H1 (cell line): Measurements from ENCODE around the gene MXRA8. TPM values are rescaled to one million over a fixed set of nuclear protein-coding genes. Genes with fewer than 3 reads are reported as not detected.

ENCODE experiments used
- CTCF ChIA-PET: fragments of 300-600 bp; sonication (Branson Sonifier 250); formaldehyde crosslinking; loops from one replicate; lab custom pipeline; 2021; ENCODE audit not compliant: partially characterized antibody; lab: Charles Lee
- POLR2A ChIA-PET: fragments of 300-600 bp; sonication (Branson Sonifier 250); formaldehyde crosslinking; loops from one replicate; lab custom pipeline; 2021; ENCODE audit warnings: inconsistent platforms; ENCODE audit not compliant: partially characterized antibody; lab: Charles Lee
- DNase-seq, 2 experiments: peaks; one replicate each; pipeline versions ENCODE4 v3.0.0 to v3.0.0-alpha.2; 2010 to 2022; ENCODE audit warnings: low spot score in 2 of 2, low read depth in 1 of 2, mixed read lengths in 1 of 2
- FAIRE-seq: peaks from 2 replicates; lab custom pipeline; 2011; peaks lifted over from hg19 to GRCh38; lab: Jason Lieb, UNC
- H2AFZ ChIP-seq: 2 replicates; pipeline ENCODE4 v1.8.1; 2012; ENCODE audit warnings: low read length, inconsistent platforms
- H2AK5ac ChIP-seq: 2 replicates; pipeline ENCODE4 v1.6.1; 2013; ENCODE audit warnings: low read depth, low read length
- H2BK120ac ChIP-seq: replicated peaks from 2 replicates; pipeline ENCODE3; 2013; ENCODE audit warnings: low read depth, low read length, inconsistent platforms
- H2BK12ac ChIP-seq: 2 replicates; pipeline ENCODE4 v1.6.1; 2013; ENCODE audit warnings: low read depth, low read length
- H2BK15ac ChIP-seq: 2 replicates; pipeline ENCODE4 v1.6.1; 2013; ENCODE audit warnings: low read length
- H2BK20ac ChIP-seq: 2 replicates; pipeline ENCODE4 v1.6.1; 2013; ENCODE audit warnings: low read length
- H2BK5ac ChIP-seq: 2 replicates; pipeline ENCODE4 v1.6.1; 2013; ENCODE audit warnings: low read depth, low read length
- H3K14ac ChIP-seq: 2 replicates; pipeline ENCODE4 v1.6.1; 2013; ENCODE audit warnings: inconsistent platforms; ENCODE audit not compliant: insufficient read length
- H3K18ac ChIP-seq: 2 replicates; pipeline ENCODE4 v1.6.1; 2013; ENCODE audit warnings: low read length; ENCODE audit errors: extremely low read depth
- H3K23ac ChIP-seq: 2 replicates; pipeline ENCODE4 v1.6.1; 2013; ENCODE audit warnings: inconsistent platforms; ENCODE audit not compliant: insufficient read length
- H3K23me2 ChIP-seq: 2 replicates; pipeline ENCODE4 v1.6.1; 2013; ENCODE audit warnings: low read depth, low read length
- H3K27ac ChIP-seq: 2 replicates; pipeline ENCODE4 v1.6.1; 2011; ENCODE audit warnings: low read depth, low read length, inconsistent platforms
- H3K27me3 ChIP-seq, 4 experiments: replicated peaks in 1 of 4; 1 replicate in 1 of 4; 2 replicates in 3 of 4; pipeline versions ENCODE4 v1.6.1 to v1.8.1; 2011 to 2013; ENCODE audit warnings: low read length in 3 of 4, mild to moderate bottlenecking in 3 of 4, inconsistent platforms in 2 of 4, mixed read lengths in 2 of 4, moderate library complexity in 1 of 4; ENCODE audit not compliant: control insufficient read depth in 3 of 4, insufficient read depth in 3 of 4; ENCODE audit errors: extremely low read depth in 1 of 4
- H3K36me3 ChIP-seq, 4 experiments: 2 replicates each; pipeline versions ENCODE4 v1.6.1 to v1.8.1; 2011 to 2013; ENCODE audit warnings: mild to moderate bottlenecking in 4 of 4, low read length in 3 of 4, moderate library complexity in 2 of 4, control low read depth in 1 of 4, inconsistent platforms in 1 of 4; ENCODE audit not compliant: insufficient read depth in 4 of 4, control insufficient read depth in 2 of 4
- H3K4ac ChIP-seq: replicated peaks from 2 replicates; pipeline ENCODE3; 2013; ENCODE audit warnings: low read length, low read depth, mixed read lengths, inconsistent platforms; ENCODE audit not compliant: insufficient read length
- H3K4me1 ChIP-seq, 4 experiments: replicated peaks in 1 of 4; 1 replicate in 1 of 4; 2 replicates in 3 of 4; pipeline versions ENCODE4 v1.6.1 to v1.8.1; 2011 to 2013; ENCODE audit warnings: low read length in 3 of 4, inconsistent platforms in 2 of 4, mixed read lengths in 1 of 4; ENCODE audit not compliant: insufficient read depth in 4 of 4, control insufficient read depth in 3 of 4
- H3K4me2 ChIP-seq, 2 experiments: 2 replicates each; pipeline versions ENCODE4 v1.6.1 to v1.8.1; 2011 to 2013; ENCODE audit warnings: low read depth in 2 of 2, low read length in 2 of 2, control low read depth in 1 of 2, inconsistent platforms in 1 of 2, mild to moderate bottlenecking in 1 of 2; ENCODE audit not compliant: insufficient read depth in 1 of 2
- H3K4me3 ChIP-seq, 4 experiments: fragments of 200-600, 300-600 bp in 1 of 4; sonication (generic), shearing (Covaris generic), sonication (Bioruptor Twin) in 1 of 4; 2 replicates each; pipeline versions ENCODE4 v1.5.1 to v1.8.1; 2011 to 2016; ENCODE audit warnings: low read length in 4 of 4, low read depth in 3 of 4, control low read depth in 2 of 4, inconsistent platforms in 2 of 4, mild to moderate bottlenecking in 2 of 4, mixed read lengths in 1 of 4, moderate library complexity in 1 of 4; ENCODE audit not compliant: insufficient read depth in 2 of 4; ENCODE audit errors: extremely low read depth in 1 of 4
- H3K56ac ChIP-seq: replicated peaks from 2 replicates; pipeline ENCODE3; 2013; ENCODE audit warnings: low read depth, mild to moderate bottlenecking, mixed read lengths, low read length, inconsistent platforms; ENCODE audit not compliant: insufficient read length
- H3K79me1 ChIP-seq: 2 replicates; pipeline ENCODE4 v1.6.1; 2013; ENCODE audit warnings: low read depth, low read length, control low read depth
- H3K79me2 ChIP-seq, 2 experiments: 2 replicates each; pipeline versions ENCODE4 v1.6.1 to v1.8.1; 2012 to 2013; ENCODE audit warnings: low read length in 2 of 2, mild to moderate bottlenecking in 2 of 2, inconsistent platforms in 1 of 2; ENCODE audit not compliant: insufficient read depth in 2 of 2, control insufficient read depth in 1 of 2
- H3K9ac ChIP-seq, 4 experiments: replicated peaks in 1 of 4; 1 replicate in 1 of 4; 2 replicates in 3 of 4; pipeline versions ENCODE4 v1.6.1 to v1.8.1; 2011 to 2013; ENCODE audit warnings: low read depth in 3 of 4, low read length in 3 of 4, control low read depth in 2 of 4, mild to moderate bottlenecking in 2 of 4, moderate library complexity in 2 of 4, inconsistent platforms in 1 of 4; ENCODE audit errors: extremely low read depth in 1 of 4
- H3K9me3 ChIP-seq, 2 experiments: 2 replicates each; pipeline versions ENCODE4 v1.6.1 to v1.8.1; 2012 to 2013; ENCODE audit warnings: mild to moderate bottlenecking in 2 of 2, moderate library complexity in 2 of 2, control low read depth in 1 of 2, inconsistent platforms in 1 of 2, low read depth in 1 of 2, low read length in 1 of 2, mixed read lengths in 1 of 2; ENCODE audit not compliant: insufficient read depth in 2 of 2
- H4K20me1 ChIP-seq, 2 experiments: replicated peaks in 1 of 2; 2 replicates each; pipeline versions ENCODE3 to v1.8.1; 2011 to 2013; ENCODE audit warnings: inconsistent platforms in 2 of 2, low read length in 2 of 2, mild to moderate bottlenecking in 1 of 2; ENCODE audit not compliant: insufficient read depth in 2 of 2, control insufficient read depth in 1 of 2
- H4K5ac ChIP-seq: 2 replicates; pipeline ENCODE4 v1.6.1; 2013; ENCODE audit warnings: low read length, low read depth, mixed read lengths, inconsistent platforms; ENCODE audit not compliant: insufficient read length
- H4K8ac ChIP-seq: 2 replicates; pipeline ENCODE4 v1.8.0; 2013; ENCODE audit warnings: mild to moderate bottlenecking, moderate library complexity, low read length, inconsistent platforms; ENCODE audit not compliant: insufficient read depth; ENCODE audit errors: extremely low read depth
- H4K91ac ChIP-seq: replicated peaks from 2 replicates; pipeline ENCODE3; 2013; ENCODE audit warnings: low read length, mixed read lengths, inconsistent platforms; ENCODE audit not compliant: insufficient read length
- ATF3 ChIP-seq: IDR thresholded peaks from 2 replicates; pipeline ENCODE4 v1.6.1; 2011; ENCODE audit warnings: low read depth, mild to moderate bottlenecking, low read length; ENCODE audit not compliant: insufficient read depth
- BACH1 ChIP-seq: IDR thresholded peaks from 2 replicates; pipeline ENCODE4 v1.6.1; 2012; ENCODE audit warnings: low read length, improper control_type of control experiment
- CREB1 ChIP-seq: IDR thresholded peaks from 2 replicates; pipeline ENCODE4 v1.6.1; 2012; ENCODE audit warnings: inconsistent platforms
- GTF2F1 ChIP-seq: IDR thresholded peaks from 2 replicates; pipeline ENCODE4 v1.6.1; 2012; ENCODE audit warnings: low read depth, low read length, improper control_type of control experiment, borderline replicate concordance
- HDAC6 ChIP-seq: IDR thresholded peaks from one replicate; pipeline ENCODE4 v1.7.1; 2012; ENCODE audit warnings: low read depth, mild to moderate bottlenecking, inconsistent platforms, low read length, moderate library complexity
- KDM4A ChIP-seq: IDR thresholded peaks from one replicate; pipeline ENCODE4 v1.7.1; 2012; ENCODE audit warnings: low read depth, mild to moderate bottlenecking, moderate library complexity, low read length, inconsistent platforms; ENCODE audit not compliant: severe bottlenecking
- MAFK ChIP-seq: IDR thresholded peaks from 2 replicates; pipeline ENCODE4 v1.6.1; 2012; ENCODE audit warnings: low read depth, mild to moderate bottlenecking, improper control_type of control experiment, low read length
- MAX ChIP-seq: IDR thresholded peaks from 2 replicates; pipeline ENCODE4 v1.6.1; 2012; ENCODE audit warnings: inconsistent platforms
- POLR2A ChIP-seq, 2 experiments: IDR thresholded peaks; 1 replicate in 1 of 2; 2 replicates in 1 of 2; pipeline ENCODE4 v1.6.1; 2011; ENCODE audit warnings: low read depth in 2 of 2, low read length in 2 of 2, mild to moderate bottlenecking in 2 of 2; ENCODE audit errors: control extremely low read depth in 1 of 2
- RBBP5 ChIP-seq: IDR thresholded peaks from 2 replicates; pipeline ENCODE4 v1.7.1; 2012; ENCODE audit warnings: low read depth, mild to moderate bottlenecking, inconsistent platforms, low read length, moderate library complexity, borderline replicate concordance
- RNF2 ChIP-seq: fragments of 200-900, 300-1000 bp; sonication (generic); IDR thresholded peaks from 2 replicates; pipeline ENCODE4 v1.7.1; 2016; ENCODE audit warnings: borderline replicate concordance, low read depth, mild to moderate bottlenecking, antibody characterized with exemption, low read length; ENCODE audit not compliant: poor library complexity, severe bottlenecking; ENCODE audit errors: missing control alignments
- TAF7 ChIP-seq: optimal IDR thresholded peaks from 2 replicates; pipeline ENCODE3; 2011; ENCODE audit warnings: low read depth, mild to moderate bottlenecking, inconsistent platforms, low read length, moderate library complexity, borderline replicate concordance
- WGBS, 2 experiments: shearing (Covaris generic) in 1 of 2; methylation state at CpG; one replicate each; pipeline versions ENCODE4 v1.1.6 to v1.1.7; 2013 to 2015; ENCODE audit warnings: low lambda C conversion rate in 2 of 2, mixed read lengths in 2 of 2, inconsistent platforms in 1 of 2, low coverage in 1 of 2, missing lambda C conversion rate in 1 of 2; ENCODE audit not compliant: insufficient replicate concordance in 2 of 2, insufficient coverage in 1 of 2, insufficient read length in 1 of 2; ENCODE audit errors: extremely low coverage in 1 of 2, missing lambda C conversion rate in 1 of 2; 5-methylcytosine and 5-hydroxymethylcytosine counted together
- polyA plus RNA-seq, 7 experiments: library from polyadenylated mRNA; depleted of rRNA in 3 of 7; stranded (reverse) in 5 of 7; unstranded in 2 of 7; fragments of >200 nt in 5 of 7; fragments of 200-250 nt in 2 of 7; gene quantifications; 1 replicate in 5 of 7; 2 replicates in 1 of 7; 4 replicates in 1 of 7; pipeline versions ENCODE4 v1.2.1 to v1.2.3, GENCODE V29; 2011 to 2013; ENCODE audit warnings: missing spikeins in 2 of 7, mixed read lengths in 2 of 7
- total RNA-seq: library from RNA; stranded (reverse); fragmentation: NEBNext Ultra II Directional; extraction: Animal tissue kit (Norgen Biotek cat#: 25700); gene quantifications from 2 replicates; pipeline ENCODE4 v1.2.1, GENCODE V29; 2021

Gene MXRA8
- total and polyA plus RNA-seq, 2 of the 8 experiments (the other 6 are each of a cell fraction or from before 2014, with no cell fraction given): 10.5 to 17.2 TPM

- Histone ChIP-seq H3K4ac (no peak overlapping the region), H4K91ac (no peak overlapping the region), H2BK5ac (no peak overlapping the region), H3K79me1 (peaks cover 4% of the 10 kb centered on the region), H3K23ac (no peak overlapping the region), H4K5ac (no peak overlapping the region), H3K23me2 (peaks cover 21% of the 10 kb centered on the region; the same call in 1 of the 2 replicates), H2BK12ac (no peak overlapping the region), H3K14ac (no peak overlapping the region), H3K79me2 (peaks cover 0 to 6% of the 10 kb centered on the region in 2 experiments; a peak in 1 of 4 replicates), H3K36me3 (peaks cover 17 to 44% (median 37%) of the 10 kb centered on the region in 4 experiments), H2BK20ac (no peak overlapping the region), H3K9ac (no peak overlapping the region), H3K4me3 (no peak overlapping the region), H4K8ac (peak overlapping the region; percentile 57), H3K9me3 (no peaks in the 10 kb centered on the region), H2AFZ (no peak overlapping the region), H2BK120ac (no peak overlapping the region), H3K4me1 (peaks cover 0 to 35% (median 20%) of the 10 kb centered on the region in 4 experiments; a peak in 6 of 7 replicates), H2AK5ac (no peak overlapping the region), H4K20me1 (peaks cover 5 to 27% of the 10 kb centered on the region in 2 experiments), H3K27ac (no peak overlapping the region), H2BK15ac (no peak overlapping the region), H3K4me2 (no peak overlapping the region), H3K27me3 (peaks cover 0 to 4% (median 1%) of the 10 kb centered on the region in 4 experiments; a peak in 1 of 7 replicates), H3K56ac (no peak overlapping the region), H3K18ac (no peak overlapping the region)
- DNase-seq (no peak), FAIRE-seq (no peak)
- CTCF ChIA-PET: interaction anchor here (0.6 to 2.8 kb wide), 9 partner anchors 9 to 217 kb away, joined by 3 to 9 read pairs (median 3); no protein-coding TSS in a partner anchor
- POLR2A ChIA-PET: interaction anchor here (0.8 to 10.1 kb wide), 14 partner anchors 8 to 255 kb away, joined by 3 to 134 read pairs (median 4); partner anchors contain the start of genes ATAD3A, CPTP, INTS11 and TAS1R3
- WGBS, 2 experiments: 94% methylated on average over 21 of the region's 21 CpGs; no CpG with 5 or more reads in 1 of the 2 experiments
- TF ChIP-seq CREB1 (no peak), TAF7 (no peak), POLR2A (IDR thresholded peaks at IDR 0.05; ENCODE audit: control extremely low read depth in 1 of 2, low read depth in 2 of 2, low read length in 2 of 2) (no peak; a peak in 1 of 3 replicates), RNF2 (no peak), ATF3 (no peak), MAX (no peak), MAFK (no peak), HDAC6 (no peak), GTF2F1 (no peak), RBBP5 (no peak), BACH1 (no peak), KDM4A (no peak)
Measured at GRCh38 chr1:1310476-1311053, 47.8 kb downstream of the MXRA8 start.
